BLaER1 treated with 17β-estradiol and CSF1 and Interleukin-3, amounts not matched to agents 10 nM and 100 nM (cell line): Measurements from ENCODE around the gene BRCA2.

Source experiments
- H3K27ac ChIP-seq, 11 experiments: shearing (Covaris generic); formaldehyde crosslinking; 2 replicates each; pipeline ENCODE4 v1.8.1; 2022
- H3K27me3 ChIP-seq, 11 experiments: shearing (Covaris generic); formaldehyde crosslinking; 2 replicates each; pipeline ENCODE4 v1.8.1; 2022
- H3K36me3 ChIP-seq, 11 experiments: shearing (Covaris generic); formaldehyde crosslinking; 2 replicates each; pipeline ENCODE4 v1.8.1; 2022
- H3K4me1 ChIP-seq, 10 experiments: shearing (Covaris generic); formaldehyde crosslinking; 2 replicates each; pipeline ENCODE4 v1.8.1; 2022
- H3K4me2 ChIP-seq, 11 experiments: shearing (Covaris generic); formaldehyde crosslinking; 2 replicates each; pipeline ENCODE4 v1.8.1; 2022
- H3K4me3 ChIP-seq, 10 experiments: shearing (Covaris generic); formaldehyde crosslinking; 2 replicates each; pipeline ENCODE4 v1.8.1; 2022
- H3K9ac ChIP-seq, 11 experiments: shearing (Covaris generic); formaldehyde crosslinking; 2 replicates each; pipeline ENCODE4 v1.8.1; 2022
- H3K9me3 ChIP-seq, 11 experiments: shearing (Covaris generic); formaldehyde crosslinking; replicated peaks in 1 of 11; 2 replicates each; pipeline ENCODE4 v1.8.1; 2022
- H4K20me1 ChIP-seq, 11 experiments: shearing (Covaris generic); formaldehyde crosslinking; 2 replicates each; pipeline ENCODE4 v1.8.1; 2022
- Cebpa-rat ChIP-seq, 11 experiments: shearing (Covaris generic); IDR thresholded peaks; 2 replicates each; pipeline ENCODE4 v1.8.1; 2022

Gene BRCA2

GRCh38 chr13:32414580-32414979, 99.3 kb downstream of the BRCA2 start:
- TF ChIP-seq Cebpa-rat (IDR thresholded peaks at IDR 0.05) = no peak
- Histone ChIP-seq H4K20me1 (peaks cover 0 to 9% (median 0%) of the 10 kb centered on the region in 11 experiments; a peak in 2 of 22 replicates), H3K4me3 (no peak overlapping the region), H3K4me1 (peaks cover 4 to 9% (median 8%) of the 10 kb centered on the region in 10 experiments), H3K9ac (no peak overlapping the region), H3K4me2 (no peak overlapping the region), H3K36me3 (peaks cover 4 to 23% (median 16%) of the 10 kb centered on the region in 11 experiments), H3K9me3 (peaks cover 18 to 29% (median 22%) of the 10 kb centered on the region in 11 experiments), H3K27me3 (no peaks in the 10 kb centered on the region), H3K27ac (no peak overlapping the region)

- no peak overlapping the region for H3K4me3 ChIP-seq
- H3K27ac ChIP-seq = no peak overlapping the region
- no peaks in the 10 kb centered on the region for H3K27me3 ChIP-seq
- peaks cover 0 to 5% (median 4%) of the 10 kb centered on the region in 10 experiments; a peak in 17 of 20 replicates for H3K4me1 ChIP-seq
- H3K36me3 ChIP-seq = peaks cover 9 to 28% (median 20%) of the 10 kb centered on the region in 11 experiments
- no peak overlapping the region for H3K4me2 ChIP-seq
- H3K9ac ChIP-seq = no peak overlapping the region
- TF ChIP-seq Cebpa-rat (IDR thresholded peaks at IDR 0.05) = no peak
- H4K20me1 ChIP-seq = peaks cover 0 to 5% (median 0%) of the 10 kb centered on the region in 11 experiments; a peak in 1 of 22 replicates
- H3K9me3 ChIP-seq = peaks cover 22 to 33% (median 27%) of the 10 kb centered on the region in 11 experiments
Measured at GRCh38 chr13:32415019-32415418, 99.7 kb downstream of the BRCA2 start.

GRCh38 chr13:32417995-32418394, 102.7 kb downstream of the BRCA2 start:
- H3K9ac ChIP-seq = no peak overlapping the region

GRCh38 chr13:32419862-32420261, 104.6 kb downstream of the BRCA2 start:
- no peak overlapping the region for H3K27ac ChIP-seq
- H3K9me3 ChIP-seq = peaks cover 34 to 59% (median 48%) of the 10 kb centered on the region in 11 experiments
- peaks cover 0 to 14% (median 6%) of the 10 kb centered on the region in 10 experiments; a peak in 14 of 20 replicates for H3K4me1 ChIP-seq
- H3K4me3 ChIP-seq = 0 out of 20 replicates have a peak overlapping the region, but pooled peaks of 2 of the 10 experiments have one; percentile 15 to 35
- H3K36me3 ChIP-seq = peaks cover 19 to 65% (median 46%) of the 10 kb centered on the region in 11 experiments
- no peak overlapping the region for H3K9ac ChIP-seq
- no peak overlapping the region for H3K4me2 ChIP-seq
- H3K27me3 ChIP-seq = no peaks in the 10 kb centered on the region
- peaks cover 0 to 26% (median 0%) of the 10 kb centered on the region in 11 experiments; a peak in 1 of 22 replicates for H4K20me1 ChIP-seq
- no peak for TF ChIP-seq Cebpa-rat (IDR thresholded peaks at IDR 0.05)

More at GRCh38 chr13:32417995-32418394, 102.7 kb downstream of the BRCA2 start:
- no peaks in the 10 kb centered on the region for H3K4me1 ChIP-seq
- H3K27ac ChIP-seq = no peak overlapping the region
- TF ChIP-seq Cebpa-rat (IDR thresholded peaks at IDR 0.05) = no peak
- no peak overlapping the region for H3K4me3 ChIP-seq
- peaks cover 0 to 7% (median 0%) of the 10 kb centered on the region in 11 experiments; a peak in 1 of 22 replicates for H4K20me1 ChIP-seq
- no peak overlapping the region for H3K4me2 ChIP-seq
- H3K27me3 ChIP-seq = no peaks in the 10 kb centered on the region
- peaks cover 19 to 54% (median 42%) of the 10 kb centered on the region in 11 experiments for H3K36me3 ChIP-seq
- peaks cover 34 to 59% (median 48%) of the 10 kb centered on the region in 11 experiments for H3K9me3 ChIP-seq

- no peak for TF ChIP-seq Cebpa-rat (IDR thresholded peaks at IDR 0.05)
- H3K27me3 ChIP-seq = no peaks in the 10 kb centered on the region
- peaks cover 19 to 57% (median 40%) of the 10 kb centered on the region in 11 experiments for H3K36me3 ChIP-seq
- peaks cover 21 to 32% (median 29%) of the 10 kb centered on the region in 10 experiments for H3K4me1 ChIP-seq
- H3K27ac ChIP-seq = peak overlapping the region in 1 of 11 experiments; percentile 23; a peak in 1 of 22 replicates
- H3K4me2 ChIP-seq = peak overlapping the region in 5 of 11 experiments; percentile 8 to 34 (median 20); a peak in 5 of 22 replicates
- no peak overlapping the region for H3K4me3 ChIP-seq
- H3K9me3 ChIP-seq = peaks cover 27 to 43% (median 32%) of the 10 kb centered on the region in 11 experiments
- H3K9ac ChIP-seq = no peak overlapping the region
- peaks cover 0 to 36% (median 0%) of the 10 kb centered on the region in 11 experiments; a peak in 2 of 22 replicates for H4K20me1 ChIP-seq
Measured at GRCh38 chr13:32423592-32423991, 108.3 kb downstream of the BRCA2 start.

- peak overlapping the region; percentile 76 to 97 (median 93); a peak in 21 of 22 replicates for H3K4me2 ChIP-seq
- no peak for TF ChIP-seq Cebpa-rat (IDR thresholded peaks at IDR 0.05)
- peaks cover 8 to 42% (median 29%) of the 10 kb centered on the region in 11 experiments for H3K36me3 ChIP-seq
- H3K27me3 ChIP-seq = no peaks in the 10 kb centered on the region
- H3K4me1 ChIP-seq = peaks cover 36 to 48% (median 44%) of the 10 kb centered on the region in 10 experiments
- no peak overlapping the region for H3K4me3 ChIP-seq
- peaks cover 0 to 36% (median 0%) of the 10 kb centered on the region in 11 experiments; a peak in 2 of 22 replicates for H4K20me1 ChIP-seq
- peak overlapping the region in 1 of 11 experiments; percentile 92; a peak in 1 of 22 replicates for H3K9ac ChIP-seq
- H3K9me3 ChIP-seq = peaks cover 11 to 27% (median 16%) of the 10 kb centered on the region in 11 experiments
- peak overlapping the region in 5 of 11 experiments; percentile 86 to 94 (median 93); a peak in 9 of 22 replicates for H3K27ac ChIP-seq
Measured at GRCh38 chr13:32425158-32425557, 109.8 kb downstream of the BRCA2 start.

- no peaks in the 10 kb centered on the region for H3K27me3 ChIP-seq
- peaks cover 0 to 15% (median 4%) of the 10 kb centered on the region in 11 experiments; a peak in 14 of 22 replicates for H3K9me3 ChIP-seq
- no peak for TF ChIP-seq Cebpa-rat (IDR thresholded peaks at IDR 0.05)
- peaks cover 43 to 55% (median 51%) of the 10 kb centered on the region in 10 experiments for H3K4me1 ChIP-seq
- peaks cover 0 to 30% (median 18%) of the 10 kb centered on the region in 11 experiments; a peak in 18 of 22 replicates for H3K36me3 ChIP-seq
- H3K4me2 ChIP-seq = peak overlapping the region; percentile 76 to 97 (median 93)
- H4K20me1 ChIP-seq = peaks cover 0 to 36% (median 0%) of the 10 kb centered on the region in 11 experiments; a peak in 2 of 22 replicates
- peak overlapping the region; percentile 89 to 95 (median 92) for H3K9ac ChIP-seq
- peak overlapping the region; percentile 75 to 94 (median 86) for H3K4me3 ChIP-seq
- peak overlapping the region; percentile 77 to 94 (median 90); a peak in 21 of 22 replicates for H3K27ac ChIP-seq
Measured at GRCh38 chr13:32426191-32426989, 111.1 kb downstream of the BRCA2 start.

- Histone ChIP-seq H3K4me1 (peaks cover 43 to 55% (median 51%) of the 10 kb centered on the region in 10 experiments), H3K4me3 (peak overlapping the region; percentile 75 to 94 (median 86)), H3K27me3 (no peaks in the 10 kb centered on the region), H3K4me2 (peak overlapping the region; percentile 76 to 97 (median 93)), H3K9ac (peak overlapping the region; percentile 89 to 95 (median 92)), H4K20me1 (peaks cover 0 to 36% (median 0%) of the 10 kb centered on the region in 11 experiments; a peak in 2 of 22 replicates), H3K9me3 (peaks cover 0 to 7% (median 0%) of the 10 kb centered on the region in 11 experiments; a peak in 2 of 22 replicates), H3K36me3 (peaks cover 0 to 22% (median 15%) of the 10 kb centered on the region in 11 experiments; a peak in 14 of 22 replicates), H3K27ac (peak overlapping the region; percentile 77 to 94 (median 90))
- TF ChIP-seq Cebpa-rat (IDR thresholded peaks at IDR 0.05) = peak in 4 of 11 experiments; percentile 15 to 70 (median 59); a peak in 4 of 22 replicates
Measured at GRCh38 chr13:32426990-32427851, 111.9 kb downstream of the BRCA2 start.
